ENCODE data around the gene ATP6V0D1. TPM values are rescaled to one million over a fixed set of nuclear protein-coding genes. Genes with fewer than 3 reads are reported as not detected.

Gene ATP6V0D1
- total RNA-seq, 1 experiment from 2014 or later: 108 TPM

DNA sequence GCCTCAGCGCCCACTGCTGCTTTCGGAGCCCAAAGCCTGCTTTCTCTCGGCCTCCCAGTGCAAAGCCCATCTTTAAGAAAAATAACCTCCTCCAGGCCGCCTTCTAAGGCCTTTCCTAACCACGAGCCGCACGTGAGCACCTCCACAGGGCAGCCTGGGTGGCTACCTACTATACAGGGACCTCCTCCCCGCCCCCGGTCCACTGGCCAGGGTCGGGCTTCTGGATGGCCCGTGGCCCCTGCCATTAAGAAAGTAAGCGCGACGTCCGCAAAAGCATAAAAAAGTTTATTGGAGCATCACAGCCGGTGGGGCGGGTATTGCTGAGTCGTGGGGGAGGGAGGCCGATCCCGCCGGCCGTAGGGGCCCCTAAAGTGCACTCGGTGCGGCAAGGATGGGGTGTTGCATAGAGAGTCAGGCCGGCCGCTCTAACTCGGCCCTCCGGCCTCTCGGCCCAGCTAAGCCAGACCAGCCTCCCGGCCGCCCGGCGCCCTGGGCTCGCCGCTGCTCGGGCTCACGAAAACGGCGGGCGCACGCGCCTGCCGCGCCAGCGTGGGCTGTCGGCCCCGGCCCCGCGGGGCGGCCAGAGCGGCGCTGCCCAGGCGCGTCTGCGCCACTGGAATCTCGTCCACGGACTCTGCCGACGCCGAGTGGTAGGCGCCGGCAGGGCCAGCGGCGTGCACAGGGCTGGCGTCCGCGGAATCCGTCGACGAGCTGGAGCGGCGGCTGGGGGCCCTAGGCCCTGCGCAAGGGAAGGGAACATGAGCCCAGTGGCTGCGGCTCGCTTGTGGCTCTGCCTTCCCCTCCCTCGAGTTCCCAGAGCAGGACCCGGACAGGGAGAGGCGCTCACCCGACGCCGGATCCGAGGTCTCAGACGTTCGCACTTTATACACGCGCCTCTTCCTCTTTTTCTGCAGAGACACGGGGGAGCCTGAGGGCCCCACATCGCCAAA is 86.5 kb downstream of the ATP6V0D1 start:
- DNase-seq (ENCODE audit: low read depth): no peak

DNA sequence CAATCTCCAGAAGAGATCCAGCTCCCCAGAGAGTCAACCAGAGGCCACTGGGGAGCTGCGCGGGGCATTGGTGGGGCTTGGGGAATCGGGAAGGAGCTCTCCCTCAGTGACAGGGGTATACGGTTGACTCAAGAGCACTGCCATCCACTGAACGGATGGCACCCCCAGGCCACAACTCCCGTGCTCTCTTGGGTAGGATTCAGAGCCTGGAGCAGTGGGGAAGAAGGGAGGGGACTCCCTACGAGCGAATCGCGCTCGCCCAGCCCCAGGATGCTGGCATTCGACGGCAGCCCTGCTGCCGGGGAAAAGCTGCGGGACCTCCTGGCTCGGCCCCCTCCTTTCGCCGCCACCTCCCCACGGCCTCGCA is 87.2 kb downstream of the ATP6V0D1 start:
- DNase-seq (ENCODE audit: low read depth): no peak

DNA sequence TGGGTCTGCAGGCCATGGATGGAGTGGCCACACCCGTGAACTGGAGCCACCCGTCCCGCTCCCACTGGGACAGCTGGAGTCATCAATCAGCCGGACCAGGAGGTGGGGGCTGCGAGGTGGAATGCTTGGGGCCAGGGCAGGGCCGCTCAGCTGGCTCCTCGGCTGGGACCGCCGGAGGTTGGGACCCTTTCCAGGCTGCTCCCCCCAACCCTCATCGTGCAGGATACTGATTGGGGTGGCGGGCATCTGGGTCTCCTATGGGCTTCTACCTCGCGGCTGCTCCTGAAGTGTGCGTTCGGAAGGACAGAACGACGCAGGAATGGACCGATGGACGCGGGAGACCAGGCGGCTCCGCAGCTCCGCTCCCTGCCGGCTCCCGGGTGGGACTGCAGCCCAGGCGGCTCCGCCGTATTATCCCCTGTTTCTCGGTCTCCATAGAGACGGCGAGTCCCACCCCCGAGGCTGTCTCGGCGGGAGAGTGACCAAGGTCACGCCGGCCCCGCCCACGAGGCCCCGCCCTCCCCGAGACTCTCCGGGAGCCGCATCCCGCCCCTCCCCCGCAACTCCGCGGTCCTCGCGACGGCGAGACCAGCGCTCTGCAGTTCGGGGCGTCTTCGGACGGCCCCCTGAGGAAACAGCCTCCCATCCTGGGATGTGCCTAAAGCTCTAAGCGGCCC is 87.7 kb downstream of the ATP6V0D1 start, which contains the start of gene TPPP3:
Gene TPPP3, minus strand, starts transcription at position 388 of the 677 bp plus-strand sequence. CDS start 2,387 bp downstream, outside the sequence.
- DNase-seq (ENCODE audit: low read depth): no peak

DNA sequence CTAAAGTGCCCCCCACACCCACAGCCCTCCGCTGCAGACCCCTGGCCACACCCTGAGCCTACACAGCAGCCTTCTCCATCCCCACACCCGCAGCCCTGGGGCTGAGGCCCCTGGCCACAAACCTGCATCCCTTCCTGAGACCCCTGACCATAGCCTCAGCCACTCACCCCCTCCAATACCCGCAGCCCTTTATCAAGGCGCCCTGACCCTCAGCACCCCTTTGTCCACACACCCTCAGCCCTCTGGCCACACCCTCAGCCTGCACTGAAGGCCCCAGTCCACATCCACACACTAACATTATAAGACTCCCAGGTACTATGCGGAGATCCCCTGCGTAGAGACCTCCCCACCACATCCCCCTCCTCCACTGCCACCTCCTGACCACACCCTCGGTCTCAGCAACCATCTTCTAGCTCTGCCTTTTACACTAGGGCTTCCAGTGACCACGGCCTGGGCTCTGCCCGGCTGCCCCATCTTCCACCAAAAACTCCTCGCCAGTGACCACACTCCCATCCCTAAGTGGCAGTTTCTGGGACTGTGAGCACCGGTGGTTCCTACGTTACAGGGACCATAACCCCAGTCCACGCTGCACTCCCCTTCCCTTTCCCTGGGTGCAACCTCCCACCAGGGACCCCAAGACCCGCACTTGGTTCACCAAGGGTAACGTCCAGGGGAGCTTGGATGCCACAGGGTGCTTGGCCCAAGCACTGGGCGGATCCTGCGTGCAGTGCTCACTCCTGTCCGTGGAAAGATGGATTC is 88.5 kb downstream of the ATP6V0D1 start:
- no peak for DNase-seq (ENCODE audit: low read depth)

DNA sequence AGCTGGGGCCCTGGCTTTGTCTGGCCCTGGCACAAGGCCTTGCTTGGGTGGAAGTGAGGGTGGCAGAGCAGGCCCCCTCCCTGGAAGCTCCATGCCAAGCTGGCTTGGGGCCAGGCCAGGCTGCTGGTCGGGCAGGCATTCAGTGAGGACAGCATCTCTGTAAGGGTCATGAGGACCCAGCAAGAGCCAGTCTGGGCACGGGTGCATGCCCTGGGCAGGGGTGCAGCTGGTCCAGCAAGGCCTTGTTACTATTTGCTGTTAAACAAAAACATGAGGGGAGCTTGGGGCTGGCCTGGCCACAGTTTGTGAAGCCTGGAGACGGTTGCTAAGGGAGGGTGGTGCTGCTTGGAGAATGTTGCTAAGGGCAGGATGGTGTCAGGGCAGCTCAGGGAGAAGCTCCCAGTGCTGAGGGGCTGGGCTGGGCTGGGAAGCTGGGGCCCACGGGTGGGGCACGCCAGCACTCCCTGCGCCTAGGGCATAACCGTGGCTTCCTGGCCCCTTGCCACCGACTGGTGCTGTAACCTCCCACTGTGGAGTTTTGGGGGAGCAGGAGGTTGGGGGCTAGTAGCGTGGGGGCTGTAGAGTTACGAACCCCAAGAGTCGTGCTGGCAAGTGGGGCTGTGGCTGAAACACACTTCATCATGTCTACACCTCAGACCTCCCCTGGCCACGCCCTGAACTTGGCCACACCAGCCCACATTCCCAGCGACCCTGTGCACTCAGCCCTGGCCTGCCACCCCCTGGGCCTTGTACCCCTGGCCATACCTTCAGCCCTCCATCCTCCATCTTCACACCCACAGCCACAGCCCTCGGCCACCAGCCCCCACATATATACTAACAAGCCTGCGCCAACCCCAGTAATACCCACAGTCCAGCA is 89.3 kb downstream of the ATP6V0D1 start:
- peak; percentile 19 for DNase-seq (ENCODE audit: low read depth)

DNA sequence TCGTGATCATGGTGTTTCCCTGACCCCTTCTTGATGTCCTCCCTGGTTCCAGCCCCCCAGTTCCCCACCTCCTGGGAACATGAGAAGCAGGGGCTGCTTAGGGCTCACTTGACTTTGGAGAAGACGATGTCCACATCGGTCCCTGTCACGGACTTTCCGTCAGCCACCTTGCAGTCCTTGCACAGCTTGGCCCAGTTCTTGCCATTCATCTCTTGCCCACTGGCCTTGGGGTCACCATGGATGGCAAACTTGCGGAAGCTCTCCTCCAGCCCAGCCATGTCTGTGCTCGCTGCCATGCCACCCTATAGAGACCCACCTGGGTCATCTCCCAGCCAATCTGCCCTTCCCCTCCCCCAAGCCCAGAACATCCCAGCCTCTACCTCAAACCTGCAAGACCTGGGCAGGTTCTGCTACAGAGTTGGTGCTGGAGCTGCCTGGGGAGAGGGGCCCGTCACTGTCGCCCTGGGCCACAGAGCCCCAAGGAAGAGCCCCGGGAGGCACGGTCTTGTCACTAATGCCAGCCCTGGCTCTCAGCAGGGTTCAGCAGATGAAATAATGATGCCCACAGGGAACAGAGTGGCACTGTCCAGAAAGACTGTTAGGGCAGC is 90.0 kb downstream of the ATP6V0D1 start:
- no peak for DNase-seq (ENCODE audit: low read depth)

DNA sequence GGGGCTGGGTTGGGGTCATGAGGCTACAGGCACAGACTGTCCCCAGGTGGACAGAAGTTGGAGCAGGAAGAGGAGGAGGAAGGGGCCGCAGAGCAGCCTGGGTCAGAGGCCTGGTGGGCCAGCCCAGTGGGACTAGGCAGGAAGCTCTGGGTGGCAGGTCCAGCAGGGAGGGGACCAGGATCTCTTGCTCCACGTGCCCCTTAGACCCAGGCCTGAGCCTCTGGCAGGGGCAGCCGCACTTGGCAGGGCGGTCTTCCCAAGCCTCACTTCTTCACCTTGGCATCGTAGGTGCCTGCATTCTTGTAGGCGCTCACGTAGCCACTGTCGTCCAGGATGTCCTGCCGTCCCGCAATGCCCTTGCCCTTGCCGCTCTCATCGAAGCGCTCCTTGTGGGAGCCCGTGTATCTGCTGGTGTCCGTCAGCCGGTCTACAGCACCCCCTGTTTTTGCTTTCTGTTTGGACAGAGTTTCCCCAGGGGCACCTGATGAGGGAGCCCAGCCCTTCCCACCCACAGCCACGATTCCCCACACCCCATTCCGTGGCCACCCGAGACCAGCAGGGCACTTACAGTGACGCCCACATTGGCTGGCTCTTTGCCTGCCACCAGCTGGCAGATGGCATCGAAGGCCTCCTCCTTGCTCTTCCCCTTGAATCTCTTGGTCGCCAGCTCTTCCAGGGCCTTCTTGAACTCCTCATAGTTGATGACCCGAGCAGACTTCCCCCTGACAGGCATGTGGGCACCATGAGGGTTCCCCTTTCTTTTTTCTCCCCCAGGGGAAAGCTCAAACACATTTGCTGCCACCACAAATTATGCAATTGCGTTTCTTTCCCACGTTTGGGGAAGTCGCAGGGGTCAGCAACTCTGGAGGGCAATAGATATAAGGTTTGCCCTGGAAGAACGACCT is 90.8 kb downstream of the ATP6V0D1 start:
- DNase-seq (ENCODE audit: low read depth): no peak

DNA sequence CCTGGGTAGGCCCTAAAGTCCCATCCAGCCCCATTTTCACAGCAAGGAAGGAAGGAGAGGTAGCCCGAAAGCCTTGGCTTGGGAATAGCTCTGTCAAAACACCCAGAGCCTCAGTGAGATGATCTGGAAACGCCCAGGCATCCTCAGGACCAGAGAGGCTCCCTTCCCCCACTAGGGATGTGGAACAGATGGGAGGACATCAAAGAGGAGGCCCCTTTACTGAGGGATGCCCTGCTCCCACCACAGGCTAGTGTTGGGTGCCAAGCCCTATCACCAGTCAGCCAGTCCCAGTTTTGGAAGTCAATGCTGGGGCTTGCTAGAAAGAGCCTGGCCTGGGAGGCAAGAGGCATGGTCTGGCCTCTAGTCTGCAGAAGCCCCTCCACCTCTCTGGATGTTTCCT is 92.4 kb downstream of the ATP6V0D1 start:
- DNase-seq (ENCODE audit: low read depth): no peak

DNA sequence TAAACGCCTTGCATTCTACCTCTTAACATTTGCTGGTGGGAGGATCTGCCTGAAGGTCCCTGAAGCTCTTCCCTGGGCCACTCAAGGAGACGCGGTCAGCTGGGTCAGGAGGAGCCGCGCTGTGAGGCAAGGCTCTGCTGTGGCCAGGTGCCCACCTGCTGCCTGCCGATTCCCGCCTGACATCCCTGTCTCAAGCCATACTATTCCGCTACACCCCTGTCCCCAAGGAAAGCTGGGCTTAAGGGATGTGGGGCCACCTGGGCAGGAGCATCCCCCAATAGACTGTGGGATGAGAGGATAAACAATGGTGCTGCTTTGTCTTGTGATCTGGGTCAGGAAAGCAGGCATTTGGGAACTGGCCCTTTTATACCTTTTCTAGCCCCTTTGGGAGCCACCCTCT is 92.8 kb downstream of the ATP6V0D1 start:
- DNase-seq (ENCODE audit: low read depth): no peak

Small RNAs within 50 kb of the gene (small RNA-seq; reads per million reads assigned to genes)
- not detected for gene RNU1-123P

Other genes starting within 250 kb of the ATP6V0D1 start
- 54.8 and 65.1 TPM in 2 replicates for gene FHOD1, start 233.7 kb downstream of the ATP6V0D1 start, total RNA-seq (2014; rRNA removed; shearing (Covaris generic))
- 0.57 and 1.9 TPM in 2 replicates for gene SLC9A5, start 232.2 kb downstream of the ATP6V0D1 start, total RNA-seq (2014; rRNA removed; shearing (Covaris generic))
- 1.8 and 3.7 TPM in 2 replicates for gene PLEKHG4, start 201.6 kb downstream of the ATP6V0D1 start, total RNA-seq (2014; rRNA removed; shearing (Covaris generic))
- gene KCTD19, start 154.4 kb downstream of the ATP6V0D1 start, total RNA-seq (2014; rRNA removed; shearing (Covaris generic)): not detected in 2 replicates
- gene LRRC36, start 154.3 kb downstream of the ATP6V0D1 start, total RNA-seq (2014; rRNA removed; shearing (Covaris generic)): not detected in 2 replicates
- gene TPPP3, start 87.7 kb downstream of the ATP6V0D1 start, total RNA-seq (2014; rRNA removed; shearing (Covaris generic)): not detected in 2 replicates
- 2.6 and 4.1 TPM in 2 replicates for gene ZDHHC1, start 64.7 kb downstream of the ATP6V0D1 start, total RNA-seq (2014; rRNA removed; shearing (Covaris generic))
- gene HSD11B2, start 50.0 kb downstream of the ATP6V0D1 start, total RNA-seq (2014; rRNA removed; shearing (Covaris generic)): 0.94 and 1.0 TPM in 2 replicates
- not detected in 2 replicates for gene AGRP, start 2.4 kb upstream of the ATP6V0D1 start, total RNA-seq (2014; rRNA removed; shearing (Covaris generic))
- 17.2 and 18.2 TPM in 2 replicates for gene RIPOR1, start 47.7 kb upstream of the ATP6V0D1 start, total RNA-seq (2014; rRNA removed; shearing (Covaris generic))
- gene CTCF, start 81.4 kb upstream of the ATP6V0D1 start, total RNA-seq (2014; rRNA removed; shearing (Covaris generic)): 44.4 and 53.8 TPM in 2 replicates
- 4.3 and 12.0 TPM in 2 replicates for gene CARMIL2, start 164.0 kb upstream of the ATP6V0D1 start, total RNA-seq (2014; rRNA removed; shearing (Covaris generic))
- gene ACD, start 179.1 kb upstream of the ATP6V0D1 start, total RNA-seq (2014; rRNA removed; shearing (Covaris generic)): 39.8 and 47.9 TPM in 2 replicates
- 2.8 and 3.8 TPM in 2 replicates for gene PARD6A, start 179.8 kb upstream of the ATP6V0D1 start, total RNA-seq (2014; rRNA removed; shearing (Covaris generic))
- gene ENKD1, start 185.6 kb upstream of the ATP6V0D1 start, total RNA-seq (2014; rRNA removed; shearing (Covaris generic)): 25.6 and 26.2 TPM in 2 replicates
- 0.27 and 2.5 TPM in 2 replicates for gene C16orf86, start 185.7 kb upstream of the ATP6V0D1 start, total RNA-seq (2014; rRNA removed; shearing (Covaris generic))
- 20.4 and 24.4 TPM in 2 replicates for gene GFOD2, start 238.2 kb upstream of the ATP6V0D1 start, total RNA-seq (2014; rRNA removed; shearing (Covaris generic))

Data from HT1080 (cell line).